Hepatocyte (in vitro differentiated cells): Measurements from ENCODE around the gene UBE2L3. TPM values are rescaled to one million over a fixed set of nuclear protein-coding genes. Genes with fewer than 3 reads are reported as not detected.

Source experiments
- DNase-seq: peaks from one replicate; pipeline ENCODE4 v3.0.0-alpha.2; 2016; ENCODE audit warnings: low spot score
- H2AFZ ChIP-seq: fragments of 200-600 bp; sonication (generic); 2 replicates; pipeline ENCODE4 v1.6.0; 2016; ENCODE audit warnings: antibody characterized with exemption, mild to moderate bottlenecking
- H3K27ac ChIP-seq: fragments of 200-600 bp; sonication (generic); 2 replicates; pipeline ENCODE4 v1.5.1; 2016; ENCODE audit warnings: mild to moderate bottlenecking
- H3K27me3 ChIP-seq: fragments of 200-600 bp; sonication (generic); 2 replicates; pipeline ENCODE4 v1.6.1; 2016
- H3K36me3 ChIP-seq: fragments of 200-600 bp; sonication (generic); replicated peaks from 2 replicates; pipeline ENCODE4 v1.5.1; 2016; ENCODE audit warnings: low read depth; ENCODE audit not compliant: insufficient read depth
- H3K4me1 ChIP-seq: fragments of 200-600 bp; sonication (generic); 2 replicates; pipeline ENCODE4 v1.5.1; 2016; ENCODE audit warnings: mild to moderate bottlenecking, moderate library complexity; ENCODE audit not compliant: insufficient read depth
- H3K4me2 ChIP-seq: fragments of 200-600 bp; sonication (generic); 2 replicates; pipeline ENCODE4 v1.6.0; 2016
- H3K4me3 ChIP-seq: fragments of 200-600 bp; sonication (generic); 2 replicates; pipeline ENCODE4 v1.5.1; 2016; ENCODE audit warnings: mild to moderate bottlenecking
- H3K79me2 ChIP-seq: fragments of 200-600 bp; sonication (generic); 2 replicates; pipeline ENCODE4 v1.6.0; 2017; ENCODE audit warnings: mild to moderate bottlenecking
- H3K9me2 ChIP-seq: fragments of 200-600 bp; sonication (generic); replicated peaks from 2 replicates; pipeline ENCODE4 v1.6.0; 2017; ENCODE audit warnings: mild to moderate bottlenecking; ENCODE audit not compliant: insufficient read depth
- H3K9me3 ChIP-seq: fragments of 200-600 bp; sonication (generic); 2 replicates; pipeline ENCODE4 v1.5.1; 2016; ENCODE audit warnings: low read depth, mild to moderate bottlenecking
- H4K20me1 ChIP-seq: fragments of 200-600 bp; sonication (generic); 2 replicates; pipeline ENCODE4 v1.6.0; 2016; ENCODE audit warnings: mild to moderate bottlenecking; ENCODE audit not compliant: insufficient read depth, poor library complexity, severe bottlenecking
- CTCF ChIP-seq: fragments of 200-600 bp; sonication (generic); IDR thresholded peaks from 2 replicates; pipeline ENCODE4 v1.5.1; 2016; ENCODE audit warnings: antibody characterized with exemption, mild to moderate bottlenecking; ENCODE audit not compliant: poor library complexity
- EZH2 ChIP-seq: fragments of 200-600 bp; sonication (generic); IDR thresholded peaks from 2 replicates; pipeline ENCODE4 v1.6.1; 2016; ENCODE audit warnings: antibody characterized with exemption, mild to moderate bottlenecking, borderline replicate concordance
- EZH2phosphoT487 ChIP-seq: fragments of 200-600 bp; sonication (generic); IDR thresholded peaks from one replicate; pipeline ENCODE4 v1.6.1; 2018; ENCODE audit warnings: antibody characterized with exemption, mild to moderate bottlenecking, low read depth, moderate library complexity; ENCODE audit not compliant: unreplicated experiment, severe bottlenecking
- WGBS: methylation state at CpG from one replicate; pipeline ENCODE4 v1.1.6; 2016; ENCODE audit warnings: low lambda C conversion rate; ENCODE audit errors: missing lambda C conversion rate; 5-methylcytosine and 5-hydroxymethylcytosine counted together
- polyA plus RNA-seq: library from polyadenylated mRNA; unstranded; fragments of >200 nt; fragmentation: Nextera tagmentation; extraction: Ambion mirVana; gene quantifications from 2 replicates; pipeline ENCODE4 v1.2.1, GENCODE V29; 2016
- total RNA-seq: library from RNA; depleted of rRNA; stranded (reverse); fragments of >200 nt; gene quantifications from 2 replicates; pipeline ENCODE4 v1.2.3, GENCODE V29; 2014

The UBE2L3 gene
- total and polyA plus RNA-seq, 2 experiments from 2014 or later, result 49.3 to 91.0 TPM

- Histone ChIP-seq H3K9me2 (no peaks in the 10 kb centered on the region), H3K27me3 (no peaks in the 10 kb centered on the region), H3K4me1 (peaks cover 17% of the 10 kb centered on the region), H4K20me1 (no peaks in the 10 kb centered on the region), H3K4me3 (peak overlapping the region; percentile 38), H3K9me3 (no peaks in the 10 kb centered on the region), H2AFZ (peak overlapping the region; percentile 38), H3K4me2 (peak overlapping the region; percentile 93), H3K79me2 (no peaks in the 10 kb centered on the region), H3K27ac (no peak overlapping the region), H3K36me3 (no peaks in the 10 kb centered on the region)
- peak; percentile 6 for DNase-seq
- 12% methylated on average over 34 of the region's 40 CpGs for WGBS
- TF ChIP-seq EZH2phosphoT487 (no peak), CTCF (no peak), EZH2 (no peak)
Observed at GRCh38 chr22:21652547-21653545, 85.3 kb downstream of the UBE2L3 start.

GRCh38 chr22:21657020-21657359 lies 89.5 kb downstream of the UBE2L3 start:
- Histone ChIP-seq H3K27ac (no peak overlapping the region), H2AFZ (peak overlapping the region; percentile 83), H3K79me2 (no peaks in the 10 kb centered on the region), H3K36me3 (no peaks in the 10 kb centered on the region), H3K4me2 (peak overlapping the region; percentile 94), H3K9me2 (no peaks in the 10 kb centered on the region), H4K20me1 (no peaks in the 10 kb centered on the region), H3K4me3 (peak overlapping the region; percentile 62), H3K27me3 (no peaks in the 10 kb centered on the region), H3K9me3 (no peaks in the 10 kb centered on the region), H3K4me1 (peaks cover 10% of the 10 kb centered on the region)
- 46% methylated on average over 15 of the region's 17 CpGs for WGBS
- TF ChIP-seq CTCF (no peak), EZH2phosphoT487 (no peak), EZH2 (no peak)
- no peak for DNase-seq

GRCh38 chr22:21657360-21658032 lies 90.0 kb downstream of the UBE2L3 start:
- Histone ChIP-seq H3K4me3 (peak overlapping the region; percentile 62), H3K27ac (peak overlapping the region; percentile 46), H3K9me2 (no peaks in the 10 kb centered on the region), H4K20me1 (no peaks in the 10 kb centered on the region), H3K4me2 (peak overlapping the region; percentile 94), H3K4me1 (peaks cover 9% of the 10 kb centered on the region), H3K27me3 (no peaks in the 10 kb centered on the region), H2AFZ (peak overlapping the region; percentile 83), H3K79me2 (no peaks in the 10 kb centered on the region), H3K9me3 (no peaks in the 10 kb centered on the region), H3K36me3 (no peaks in the 10 kb centered on the region)
- WGBS, result under 1% methylated on average over 68 of the region's 79 CpGs
- TF ChIP-seq CTCF (no peak), EZH2phosphoT487 (no peak), EZH2 (no peak)
- DNase-seq, result peak; percentile 87
